Panc1 (cell line): ENCODE results near the gene KIF17.

Source experiments
- POLR2AphosphoS5 ChIP-seq: IDR thresholded peaks from 2 replicates; pipeline ENCODE4 v1.6.1; 2012; ENCODE audit warnings: mild to moderate bottlenecking, low read depth, low read length, moderate library complexity
- SIN3A ChIP-seq: IDR thresholded peaks from 2 replicates; pipeline ENCODE4 v1.6.1; 2012; ENCODE audit warnings: low read depth, mild to moderate bottlenecking, low read length, moderate library complexity, borderline replicate concordance; ENCODE audit not compliant: insufficient read depth
- TCF7L2 ChIP-seq: IDR thresholded peaks from 2 replicates; pipeline ENCODE4 v1.6.1; 2011; ENCODE audit warnings: mild to moderate bottlenecking, low read depth, low read length, inconsistent platforms
- TF ChIP-seq, protein P1 (sequence below): fragments of 450-650 bp; IDR thresholded peaks from 2 replicates; pipeline ENCODE4 v1.5.1; 2017; ENCODE audit warnings: mild to moderate bottlenecking
- TF ChIP-seq, protein P2 (sequence below), 2 experiments: IDR thresholded peaks; 2 replicates each; pipeline ENCODE4 v1.6.1; 2011 to 2012; ENCODE audit warnings: low read depth in 2 of 2, control low read depth in 1 of 2, low read length in 1 of 2, mild to moderate bottlenecking in 1 of 2, moderate library complexity in 1 of 2; ENCODE audit not compliant: insufficient read depth in 1 of 2

DNA sequence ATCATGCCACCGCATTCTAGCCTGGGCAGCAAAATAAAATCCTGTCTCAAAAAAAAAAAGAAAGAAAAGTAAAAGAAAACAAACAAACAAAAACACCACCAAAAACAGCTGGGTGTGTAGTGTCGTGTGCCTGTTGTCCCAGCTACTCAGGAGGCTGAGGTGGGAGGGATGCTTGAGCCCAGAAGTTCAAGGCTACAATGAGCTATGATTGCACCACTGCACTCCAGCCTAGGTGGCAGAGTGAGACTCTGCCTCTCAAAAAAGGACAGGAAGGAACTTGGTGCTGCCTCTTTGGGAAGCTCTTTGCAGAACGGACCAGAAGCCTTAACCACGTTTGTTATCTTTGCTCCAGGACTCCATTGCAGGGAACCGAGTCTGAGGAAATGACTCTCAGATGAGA is 11.0 kb downstream of the KIF17 start:
- TF ChIP-seq, protein P1, sequence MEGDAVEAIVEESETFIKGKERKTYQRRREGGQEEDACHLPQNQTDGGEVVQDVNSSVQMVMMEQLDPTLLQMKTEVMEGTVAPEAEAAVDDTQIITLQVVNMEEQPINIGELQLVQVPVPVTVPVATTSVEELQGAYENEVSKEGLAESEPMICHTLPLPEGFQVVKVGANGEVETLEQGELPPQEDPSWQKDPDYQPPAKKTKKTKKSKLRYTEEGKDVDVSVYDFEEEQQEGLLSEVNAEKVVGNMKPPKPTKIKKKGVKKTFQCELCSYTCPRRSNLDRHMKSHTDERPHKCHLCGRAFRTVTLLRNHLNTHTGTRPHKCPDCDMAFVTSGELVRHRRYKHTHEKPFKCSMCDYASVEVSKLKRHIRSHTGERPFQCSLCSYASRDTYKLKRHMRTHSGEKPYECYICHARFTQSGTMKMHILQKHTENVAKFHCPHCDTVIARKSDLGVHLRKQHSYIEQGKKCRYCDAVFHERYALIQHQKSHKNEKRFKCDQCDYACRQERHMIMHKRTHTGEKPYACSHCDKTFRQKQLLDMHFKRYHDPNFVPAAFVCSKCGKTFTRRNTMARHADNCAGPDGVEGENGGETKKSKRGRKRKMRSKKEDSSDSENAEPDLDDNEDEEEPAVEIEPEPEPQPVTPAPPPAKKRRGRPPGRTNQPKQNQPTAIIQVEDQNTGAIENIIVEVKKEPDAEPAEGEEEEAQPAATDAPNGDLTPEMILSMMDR: no peak
- TF ChIP-seq, protein P2, sequence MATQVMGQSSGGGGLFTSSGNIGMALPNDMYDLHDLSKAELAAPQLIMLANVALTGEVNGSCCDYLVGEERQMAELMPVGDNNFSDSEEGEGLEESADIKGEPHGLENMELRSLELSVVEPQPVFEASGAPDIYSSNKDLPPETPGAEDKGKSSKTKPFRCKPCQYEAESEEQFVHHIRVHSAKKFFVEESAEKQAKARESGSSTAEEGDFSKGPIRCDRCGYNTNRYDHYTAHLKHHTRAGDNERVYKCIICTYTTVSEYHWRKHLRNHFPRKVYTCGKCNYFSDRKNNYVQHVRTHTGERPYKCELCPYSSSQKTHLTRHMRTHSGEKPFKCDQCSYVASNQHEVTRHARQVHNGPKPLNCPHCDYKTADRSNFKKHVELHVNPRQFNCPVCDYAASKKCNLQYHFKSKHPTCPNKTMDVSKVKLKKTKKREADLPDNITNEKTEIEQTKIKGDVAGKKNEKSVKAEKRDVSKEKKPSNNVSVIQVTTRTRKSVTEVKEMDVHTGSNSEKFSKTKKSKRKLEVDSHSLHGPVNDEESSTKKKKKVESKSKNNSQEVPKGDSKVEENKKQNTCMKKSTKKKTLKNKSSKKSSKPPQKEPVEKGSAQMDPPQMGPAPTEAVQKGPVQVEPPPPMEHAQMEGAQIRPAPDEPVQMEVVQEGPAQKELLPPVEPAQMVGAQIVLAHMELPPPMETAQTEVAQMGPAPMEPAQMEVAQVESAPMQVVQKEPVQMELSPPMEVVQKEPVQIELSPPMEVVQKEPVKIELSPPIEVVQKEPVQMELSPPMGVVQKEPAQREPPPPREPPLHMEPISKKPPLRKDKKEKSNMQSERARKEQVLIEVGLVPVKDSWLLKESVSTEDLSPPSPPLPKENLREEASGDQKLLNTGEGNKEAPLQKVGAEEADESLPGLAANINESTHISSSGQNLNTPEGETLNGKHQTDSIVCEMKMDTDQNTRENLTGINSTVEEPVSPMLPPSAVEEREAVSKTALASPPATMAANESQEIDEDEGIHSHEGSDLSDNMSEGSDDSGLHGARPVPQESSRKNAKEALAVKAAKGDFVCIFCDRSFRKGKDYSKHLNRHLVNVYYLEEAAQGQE (IDR thresholded peaks at IDR 0.05; ENCODE audit: insufficient read depth in 1 of 2, low read depth in 2 of 2, low read length in 1 of 2): no peak
- TF ChIP-seq SIN3A: no peak
- no peak for TF ChIP-seq TCF7L2
- TF ChIP-seq POLR2AphosphoS5: no peak
